OCI-LY7 (cell line): Measurements from ENCODE around the gene SRL. TPM values are rescaled to one million over a fixed set of nuclear protein-coding genes. Genes with fewer than 3 reads are reported as not detected.

Experiments used
- BruUV-seq: library from RNA; stranded (reverse); fragments of 400-500 nt; replicated peaks from 2 replicates; lab custom pipeline; 2021; lab: Mats Ljungman, UMichigan
- CTCF ChIA-PET: fragments of 300-600 bp; sonication (Branson Sonifier 250); formaldehyde crosslinking; loops from one replicate; lab custom pipeline; 2022; ENCODE audit warnings: antibody characterized with exemption; ENCODE audit not compliant: unreplicated experiment; lab: Charles Lee
- POLR2A ChIA-PET: fragments of 300-600 bp; sonication (Branson Sonifier 250); formaldehyde crosslinking; loops from one replicate; lab custom pipeline; 2022; ENCODE audit warnings: antibody characterized with exemption; lab: Charles Lee
- DNase-seq: peaks from one replicate; pipeline ENCODE4 v3.0.0-alpha.2; 2015; ENCODE audit warnings: low spot score
- H2AFZ ChIP-seq: fragments of 200-600 bp; sonication (generic), shearing (Covaris generic); 2 replicates; pipeline ENCODE4 v1.6.1; 2014; ENCODE audit warnings: mild to moderate bottlenecking, antibody characterized with exemption, low read length, moderate library complexity
- H3K27ac ChIP-seq: fragments of 200-600 bp; sonication (generic); 2 replicates; pipeline ENCODE4 v1.5.1; 2014; ENCODE audit warnings: mixed run types, low read depth, mild to moderate bottlenecking, moderate library complexity, low read length, inconsistent platforms; ENCODE audit not compliant: poor library complexity, severe bottlenecking
- H3K36me3 ChIP-seq: fragments of 200-600 bp; sonication (generic); 2 replicates; pipeline ENCODE4 v1.6.1; 2014; ENCODE audit warnings: mild to moderate bottlenecking, antibody characterized with exemption, low read length, moderate library complexity, mixed read lengths; ENCODE audit not compliant: insufficient read depth
- H3K4me1 ChIP-seq: fragments of 200-600 bp; sonication (generic); 2 replicates; pipeline ENCODE4 v1.5.1; 2014; ENCODE audit warnings: mild to moderate bottlenecking, low read length; ENCODE audit not compliant: insufficient read depth, poor library complexity, severe bottlenecking
- H3K4me2 ChIP-seq: fragments of 200-600 bp; sonication (generic); 2 replicates; pipeline ENCODE4 v1.6.1; 2014; ENCODE audit warnings: mild to moderate bottlenecking, low read length
- H3K4me3 ChIP-seq: fragments of 200-600 bp; sonication (generic); 2 replicates; pipeline ENCODE4 v1.5.1; 2014; ENCODE audit warnings: mild to moderate bottlenecking, low read depth, low read length; ENCODE audit not compliant: poor library complexity, severe bottlenecking
- H3K79me2 ChIP-seq: fragments of 200-600 bp; sonication (generic); 2 replicates; pipeline ENCODE4 v1.6.1; 2016; ENCODE audit warnings: low read depth, mild to moderate bottlenecking, low read length, moderate library complexity, mixed read lengths; ENCODE audit not compliant: insufficient read depth
- H3K9me2 ChIP-seq: fragments of 200-600 bp; sonication (generic); 2 replicates; pipeline ENCODE4 v1.6.1; 2016; ENCODE audit warnings: mild to moderate bottlenecking, low read length, mixed read lengths; ENCODE audit not compliant: insufficient read depth
- H3K9me3 ChIP-seq: fragments of 200-600 bp; sonication (generic); 2 replicates; pipeline ENCODE4 v1.6.1; 2014; ENCODE audit warnings: mild to moderate bottlenecking, mixed run types, low read length, mixed read lengths
- H4K20me1 ChIP-seq: fragments of 200-600 bp; sonication (generic); 2 replicates; pipeline ENCODE4 v1.6.1; 2014; ENCODE audit warnings: mild to moderate bottlenecking, antibody characterized with exemption, low read length, moderate library complexity, mixed read lengths; ENCODE audit not compliant: insufficient read depth
- EZH2phosphoT487 ChIP-seq: fragments of 200-600 bp; sonication (generic); IDR thresholded peaks from 2 replicates; pipeline ENCODE4 v1.6.1; 2018; ENCODE audit warnings: low read depth, borderline replicate concordance, mild to moderate bottlenecking, mixed run types, antibody characterized with exemption, low read length, moderate library complexity, mixed read lengths
- intact Hi-C: fragments of 100-400 bp; cut with micrococcal nuclease; formaldehyde crosslinking; loops from one replicate; pipeline ENCODE4 v1.10.0; 2022; ENCODE audit not compliant: unreplicated experiment
- total RNA-seq, 2 experiments: library from RNA; depleted of rRNA in 1 of 2; stranded (reverse); fragments of >200 nt in 1 of 2; shearing (Covaris generic) in 1 of 2; gene quantifications; 2 replicates each; pipeline ENCODE4 v1.2.3, GENCODE V29; 2014 to 2022
- TF ChIP-seq, protein P1 (sequence below): fragments of 200-600 bp; sonication (generic); conservative IDR thresholded peaks from 2 replicates; pipeline ENCODE4 v1.5.1; 2014; ENCODE audit warnings: mild to moderate bottlenecking, antibody characterized with exemption, low read length, moderate library complexity, mixed read lengths

SRL gene
- total RNA-seq, 2 experiments from 2014 or later, result not detected

DNA sequence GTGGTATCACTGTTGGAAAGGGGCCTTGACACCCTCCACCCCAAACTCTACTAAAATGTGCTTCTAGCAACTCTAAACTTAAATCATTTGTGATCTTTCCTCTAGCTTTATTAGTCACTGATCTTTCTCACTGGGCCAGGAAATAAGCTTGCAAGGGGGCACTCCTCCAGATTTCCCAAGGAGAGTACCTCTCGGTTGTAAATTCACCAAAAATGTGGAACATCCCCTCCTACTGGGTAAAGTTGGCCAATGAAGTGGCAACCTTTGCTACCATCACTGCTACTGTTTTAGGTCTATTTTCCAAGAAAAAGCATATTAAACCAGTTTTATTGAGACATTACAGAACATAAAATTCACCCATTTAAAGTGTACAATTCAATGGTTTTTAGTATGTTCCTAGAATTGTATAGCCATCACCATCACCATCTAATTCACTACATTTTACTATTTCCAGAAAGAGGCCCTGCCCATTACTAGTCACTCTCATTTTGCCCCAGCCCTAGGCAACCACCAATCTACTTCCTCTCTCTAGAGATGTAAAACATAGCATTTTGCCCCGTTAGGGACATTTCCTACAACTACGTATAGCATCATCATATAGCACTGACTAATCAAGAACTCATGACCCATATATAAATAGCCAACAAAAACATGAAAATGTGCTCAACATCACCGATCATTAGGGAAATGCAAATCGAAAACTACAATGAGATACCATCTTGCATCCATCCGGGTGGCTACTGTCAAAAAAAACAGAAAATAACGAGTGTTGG, 81.0 kb downstream of the SRL start:
- intact Hi-C loops, result no loop called here
- DNase-seq, result no peak
- H3K79me2 ChIP-seq, result no peaks in the 10 kb centered on the region
- BruUV-seq, result no TSS peak
- no peaks in the 10 kb centered on the region for H3K9me2 ChIP-seq
- H2AFZ ChIP-seq, result no peak overlapping the region
- no peak overlapping the region for H3K4me3 ChIP-seq
- H3K4me1 ChIP-seq, result no peaks in the 10 kb centered on the region
- no peaks in the 10 kb centered on the region for H3K36me3 ChIP-seq
- no peaks in the 10 kb centered on the region for H3K9me3 ChIP-seq
- ChIA-PET POLR2A (interaction anchor here (0.6 kb wide), 1 partner anchor 1350 kb away, joined by 3 read pairs; no protein-coding TSS in a partner anchor), CTCF (no interaction called here)
- H4K20me1 ChIP-seq, result no peaks in the 10 kb centered on the region
- TF ChIP-seq EZH2phosphoT487, result no peak
- TF ChIP-seq, protein P1, sequence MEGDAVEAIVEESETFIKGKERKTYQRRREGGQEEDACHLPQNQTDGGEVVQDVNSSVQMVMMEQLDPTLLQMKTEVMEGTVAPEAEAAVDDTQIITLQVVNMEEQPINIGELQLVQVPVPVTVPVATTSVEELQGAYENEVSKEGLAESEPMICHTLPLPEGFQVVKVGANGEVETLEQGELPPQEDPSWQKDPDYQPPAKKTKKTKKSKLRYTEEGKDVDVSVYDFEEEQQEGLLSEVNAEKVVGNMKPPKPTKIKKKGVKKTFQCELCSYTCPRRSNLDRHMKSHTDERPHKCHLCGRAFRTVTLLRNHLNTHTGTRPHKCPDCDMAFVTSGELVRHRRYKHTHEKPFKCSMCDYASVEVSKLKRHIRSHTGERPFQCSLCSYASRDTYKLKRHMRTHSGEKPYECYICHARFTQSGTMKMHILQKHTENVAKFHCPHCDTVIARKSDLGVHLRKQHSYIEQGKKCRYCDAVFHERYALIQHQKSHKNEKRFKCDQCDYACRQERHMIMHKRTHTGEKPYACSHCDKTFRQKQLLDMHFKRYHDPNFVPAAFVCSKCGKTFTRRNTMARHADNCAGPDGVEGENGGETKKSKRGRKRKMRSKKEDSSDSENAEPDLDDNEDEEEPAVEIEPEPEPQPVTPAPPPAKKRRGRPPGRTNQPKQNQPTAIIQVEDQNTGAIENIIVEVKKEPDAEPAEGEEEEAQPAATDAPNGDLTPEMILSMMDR, result no peak
- no peak overlapping the region for H3K27ac ChIP-seq
- H3K4me2 ChIP-seq, result no peak overlapping the region

DNA sequence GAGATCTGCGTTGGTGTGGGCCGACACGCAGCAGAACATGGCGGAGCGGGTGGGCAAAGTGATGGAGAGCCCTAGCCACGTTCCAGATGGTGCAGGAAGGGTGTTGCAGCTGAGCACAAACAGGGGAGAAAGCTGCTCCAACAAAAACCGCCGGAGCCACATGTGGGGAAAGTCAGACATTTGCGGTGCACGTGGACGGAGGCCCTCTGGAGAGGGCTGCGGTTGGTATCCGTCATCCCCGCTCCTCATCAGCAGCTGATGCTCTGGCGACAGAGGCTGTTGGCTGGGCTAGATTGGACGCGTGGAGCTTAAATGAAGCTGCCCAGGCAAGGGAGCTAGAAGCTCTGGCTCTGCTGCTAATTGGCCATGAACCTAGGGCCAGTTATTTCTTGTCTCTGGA, 82.2 kb downstream of the SRL start:
- no peaks in the 10 kb centered on the region for H3K9me3 ChIP-seq
- no peaks in the 10 kb centered on the region for H3K9me2 ChIP-seq
- ChIA-PET POLR2A (no interaction called here), CTCF (no interaction called here)
- H3K4me1 ChIP-seq, result no peaks in the 10 kb centered on the region
- H3K27ac ChIP-seq, result no peak overlapping the region
- H3K4me3 ChIP-seq, result no peak overlapping the region
- no TSS peak for BruUV-seq
- DNase-seq, result no peak
- no peaks in the 10 kb centered on the region for H3K36me3 ChIP-seq
- TF ChIP-seq EZH2phosphoT487, result no peak
- TF ChIP-seq, protein P1, result no peak
- H4K20me1 ChIP-seq, result no peaks in the 10 kb centered on the region
- no peak overlapping the region for H2AFZ ChIP-seq
- H3K4me2 ChIP-seq, result no peak overlapping the region
- intact Hi-C loops, result loop anchor here (10.0 kb wide), 1 partner anchor 65 kb away; no protein-coding TSS in a partner anchor
- no peaks in the 10 kb centered on the region for H3K79me2 ChIP-seq
